Motor neuron (in vitro differentiated cells): ENCODE data around the gene RPS6KA4. TPM values are rescaled to one million over a fixed set of nuclear protein-coding genes. Genes with fewer than 3 reads are reported as not detected.

ENCODE experiments used
- ATAC-seq, 8 experiments: fragments of 200-7000 bp; cut with Tn5 transposase; replicated peaks in 6 of 8; 2 replicates each; pipeline ENCODE4 v1.8.0; 2021; ENCODE audit warnings: mild to moderate bottlenecking in 8 of 8, moderate library complexity in 8 of 8
- H3K27ac ChIP-seq, 2 donors: fragments of 250-450 bp; sonication (Bioruptor Pico); 2 replicates each; pipeline ENCODE4 v1.9.0; 2021; ENCODE audit warnings: antibody characterized with exemption in 2 of 2, mild to moderate bottlenecking in 2 of 2, moderate library complexity in 1 of 2
- H3K4me1 ChIP-seq, 2 donors: fragments of 250-450 bp; sonication (Bioruptor Pico); replicated peaks in 1 of 2; 2 replicates each; pipeline ENCODE4 v1.6.1; 2021; ENCODE audit warnings: antibody characterized with exemption in 2 of 2, mild to moderate bottlenecking in 2 of 2, moderate library complexity in 1 of 2
- H3K4me3 ChIP-seq, 5 donors: fragments of 250-450 bp; sonication (Bioruptor Pico); 2 replicates each; pipeline ENCODE4 v1.9.0; 2021; ENCODE audit warnings: antibody characterized with exemption in 5 of 5, mild to moderate bottlenecking in 5 of 5, moderate library complexity in 4 of 5
- WGBS, 10 experiments: fragments of 450-650 bp; shearing (Covaris generic); methylation state at CpG; one replicate each; pipeline ENCODE4 v1.0.0; 2022; 5-methylcytosine and 5-hydroxymethylcytosine counted together
- in situ Hi-C, 9 experiments: fragments of 400-800 bp; cut with MboI; loops; one replicate each; pipeline ENCODE4 v1.15.0; 2021; ENCODE audit warnings: low sequenced_read_pairs in 9 of 9, low pct_unique_long_range_greater_than_20kb in 2 of 9; ENCODE audit not compliant: unreplicated experiment in 9 of 9
- total RNA-seq, 8 experiments: library from RNA; unstranded; fragments of 300-600 nt; gene quantifications; 2 replicates each; pipeline versions ENCODE4 v1.2.3 to v1.2.4, GENCODE V29; 2022

Gene RPS6KA4
- total RNA-seq, 8 experiments from 2014 or later, result 5.0 to 48.1 (median 12.3) TPM

DNA sequence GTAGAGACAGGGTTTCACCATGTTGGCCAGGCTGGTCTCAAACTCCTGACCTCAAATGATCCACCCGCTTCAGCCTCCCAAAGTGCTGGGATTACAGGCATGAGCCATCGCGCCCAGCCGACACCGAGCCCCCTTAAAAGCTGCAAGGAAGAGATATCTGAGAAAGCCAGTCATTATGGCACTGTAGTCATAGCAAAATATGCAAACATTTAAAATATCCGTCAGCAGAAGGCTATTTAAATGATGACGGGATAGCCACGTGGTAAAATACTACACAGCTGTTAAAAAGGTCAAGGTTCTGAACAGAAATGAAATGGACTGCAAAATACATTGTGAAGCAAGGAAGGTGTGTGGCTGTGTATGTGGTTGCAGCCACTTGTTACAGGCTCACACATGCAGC is 25.4 kb upstream of the RPS6KA4 start:
- 28 to 100% (median 83%) methylated on average over 2 to 7 of the region's 8 CpGs; no CpG with 5 or more reads in 3 of the 10 experiments for WGBS, 10 experiments
- no peak for ATAC-seq
- H3K4me1 ChIP-seq, result peaks cover 8% of the 10 kb centered on the region in 2 donors
- H3K4me3 ChIP-seq, result no peak overlapping the region
- no peak overlapping the region for H3K27ac ChIP-seq
- in situ Hi-C loops, result no loop called here

GRCh38 chr11:64334764-64335735 is 23.9 kb upstream of the RPS6KA4 start:
- WGBS, 10 experiments, result 0 to 100% (median 49%) methylated on average over 1 to 9 of the region's 13 CpGs; no CpG with 5 or more reads in 2 of the 10 experiments
- H3K4me3 ChIP-seq, result no peak overlapping the region
- peaks cover 8% of the 10 kb centered on the region in 2 donors for H3K4me1 ChIP-seq
- peak overlapping the region in 1 of 2 donors; percentile 8 for H3K27ac ChIP-seq
- in situ Hi-C loops, result no loop called here
- ATAC-seq, result peak; percentile 83 to 99 (median 98)

DNA sequence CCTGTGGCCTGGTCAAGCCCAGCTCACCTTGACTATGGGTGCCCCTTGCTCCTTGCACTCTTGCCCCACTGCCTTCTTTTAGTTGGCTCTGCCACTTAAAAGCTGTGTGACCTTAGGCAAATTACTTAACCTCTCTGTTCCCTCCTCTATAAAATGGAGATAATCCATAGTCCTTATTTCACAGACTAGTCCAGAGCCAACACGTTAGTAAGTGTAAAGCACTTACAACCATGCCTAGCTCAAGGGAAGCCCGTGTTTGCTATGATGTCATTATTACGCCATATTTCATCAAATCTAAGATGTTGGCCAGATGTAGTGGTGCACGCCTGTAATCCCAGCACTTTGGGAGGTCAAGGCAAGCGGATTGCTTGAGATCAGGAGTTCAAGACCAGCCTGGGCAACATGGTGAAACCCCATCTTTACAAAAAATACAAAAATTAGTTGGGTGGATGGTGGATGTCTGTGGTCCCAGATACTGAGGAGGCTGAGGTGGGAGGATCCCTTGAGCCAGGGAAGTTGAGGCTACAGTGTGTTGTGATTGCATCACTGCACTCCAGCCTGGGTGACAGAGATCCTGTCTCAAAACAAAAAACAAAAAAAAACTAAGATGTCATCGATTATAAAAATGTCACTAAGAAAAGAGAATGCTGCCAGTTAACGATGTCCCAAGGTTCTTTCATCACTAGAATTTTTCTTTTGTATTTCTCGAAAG is 21.3 kb upstream of the RPS6KA4 start:
- H3K4me1 ChIP-seq, result peaks cover 15 to 16% of the 10 kb centered on the region in 2 donors
- ATAC-seq, result no peak
- H3K4me3 ChIP-seq, result no peak overlapping the region
- in situ Hi-C loops, result no loop called here
- no peak overlapping the region for H3K27ac ChIP-seq
- 11 to 86% (median 71%) methylated on average over 1 to 8 of the region's 8 CpGs for WGBS, 10 experiments

DNA sequence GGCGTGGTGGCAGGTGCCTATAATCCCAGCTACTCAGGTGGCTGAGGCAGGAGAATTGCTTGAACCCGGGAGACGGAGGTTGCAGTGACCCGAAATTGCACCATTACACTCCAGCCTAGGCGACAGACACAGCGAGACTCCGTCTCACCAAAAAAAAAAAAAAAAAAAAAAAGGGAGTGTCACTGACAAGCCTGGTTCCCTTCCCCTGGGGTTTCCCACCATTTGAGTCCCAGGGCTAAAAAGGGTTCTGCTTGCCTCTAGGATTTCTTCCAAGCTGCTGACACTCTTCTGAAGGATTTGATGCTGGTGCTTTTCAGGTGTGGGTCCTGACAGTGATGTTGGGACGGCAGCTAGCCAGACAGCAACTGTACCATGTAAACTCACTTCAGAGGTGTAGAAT is 20.2 kb upstream of the RPS6KA4 start:
- in situ Hi-C loops, result no loop called here
- peaks cover 24 to 25% of the 10 kb centered on the region in 2 donors for H3K4me1 ChIP-seq
- 60 to 96% (median 80%) methylated on average over 1 to 6 of the region's 8 CpGs; no CpG with 5 or more reads in 5 of the 10 experiments for whole genome bisulfite sequencing, 10 experiments
- ATAC-seq, result no peak
- H3K4me3 ChIP-seq, result no peak overlapping the region
- H3K27ac ChIP-seq, result no peak overlapping the region

- H3K4me3 ChIP-seq, result no peak overlapping the region
- peaks cover 27 to 31% of the 10 kb centered on the region in 2 donors for H3K4me1 ChIP-seq
- ATAC-seq, result no peak
- 0 to 100% (median 67%) methylated on average over 1 to 4 of the region's 4 CpGs for WGBS, 10 experiments
- in situ Hi-C loops, result no loop called here
- H3K27ac ChIP-seq, result no peak overlapping the region
Observed at GRCh38 chr11:64339286-64339685, 19.7 kb upstream of the RPS6KA4 start.

DNA sequence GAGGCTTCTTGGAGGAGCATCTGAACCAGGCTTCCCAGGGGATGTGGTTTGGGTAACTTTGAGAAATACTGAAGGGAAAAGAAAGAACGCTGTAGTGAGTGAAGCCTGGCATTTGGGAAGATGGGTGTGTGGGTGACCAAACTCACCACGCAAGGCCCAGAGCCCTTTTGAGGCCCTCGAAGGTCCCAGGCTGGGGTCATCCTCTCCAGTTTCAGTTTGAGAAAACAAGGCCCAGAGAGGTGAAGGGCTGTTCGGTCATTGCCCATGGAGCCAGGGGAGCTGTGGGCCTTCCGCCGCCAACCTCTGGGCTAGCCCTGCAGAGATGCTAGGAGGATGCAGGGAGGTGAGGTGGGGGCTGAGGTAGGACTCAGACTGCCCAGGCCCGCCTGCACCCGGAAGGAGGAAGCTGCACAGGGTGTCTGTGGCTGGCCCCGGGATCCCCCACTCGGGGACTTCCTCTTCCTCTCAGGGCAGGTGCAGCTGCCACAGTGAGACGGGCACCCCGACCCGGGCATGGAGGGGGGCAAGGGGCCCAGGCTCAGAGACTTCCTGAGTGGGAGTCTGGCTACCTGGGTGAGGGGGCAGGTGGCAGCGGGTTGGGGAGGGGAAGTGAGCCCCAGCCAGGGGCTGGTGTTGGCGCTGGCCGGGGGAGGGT is 19.1 kb upstream of the RPS6KA4 start, which contains the start of gene CCDC88B:
Gene CCDC88B (plus strand): TSS at position 451 of the 655 bp plus-strand sequence. CDS start 63 bp downstream, at position 514.
- WGBS, 10 experiments, result 60 to 100% (median 77%) methylated on average over 1 to 6 of the region's 16 CpGs; no CpG with 5 or more reads in 7 of the 10 experiments
- Histone ChIP-seq H3K27ac (no peak within 1 kb of the TSS), H3K4me1 (peaks cover 25 to 29% of the 10 kb centered on the region in 2 donors), H3K4me3 (no peak within 1 kb of the TSS)
- in situ Hi-C loops, result no loop called here
- no peak for ATAC-seq

DNA sequence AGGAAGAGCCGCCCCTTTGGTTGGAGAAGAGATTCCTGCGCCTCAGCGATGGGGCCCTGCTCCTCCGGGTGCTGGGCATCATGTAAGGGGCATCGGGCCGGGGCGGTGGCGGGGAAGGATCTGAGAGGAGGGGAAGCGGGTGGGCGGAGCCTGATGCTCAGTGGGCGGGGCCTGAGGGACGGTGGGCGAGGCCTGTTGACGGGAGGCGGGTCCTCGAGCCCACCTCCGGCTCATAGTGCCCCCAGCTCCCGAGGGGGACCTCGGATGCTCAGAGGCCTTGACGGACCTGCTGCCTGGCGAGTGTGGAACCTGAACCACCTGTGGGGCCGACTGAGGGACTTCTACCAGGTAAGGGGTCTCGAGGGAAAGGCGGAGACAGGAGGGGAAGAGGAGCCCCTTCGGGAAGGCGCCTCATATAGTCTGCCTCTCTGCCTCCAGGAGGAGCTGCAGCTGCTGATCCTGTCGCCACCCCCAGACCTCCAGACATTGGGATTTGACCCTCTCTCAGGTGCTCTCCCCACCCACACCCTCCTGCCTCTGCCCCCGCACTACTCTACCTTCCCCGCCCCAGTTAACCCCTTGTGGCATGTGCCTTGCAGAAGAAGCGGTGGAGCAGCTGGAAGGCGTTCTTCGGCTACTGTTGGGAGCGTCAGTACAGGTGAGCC is 18.2 kb upstream of the RPS6KA4 start:
- no peak for ATAC-seq
- WGBS, 10 experiments, result no CpG with 5 or more reads among the region's 33 CpGs
- Histone ChIP-seq H3K27ac (no peak overlapping the region), H3K4me1 (peaks cover 19 to 24% of the 10 kb centered on the region in 2 donors), H3K4me3 (no peak overlapping the region)
- in situ Hi-C loops, result no loop called here

- no peak for ATAC-seq
- Histone ChIP-seq H3K4me3 (no peak overlapping the region), H3K27ac (no peak overlapping the region), H3K4me1 (peaks cover 19 to 24% of the 10 kb centered on the region in 2 donors)
- in situ Hi-C loops, result no loop called here
- WGBS, 10 experiments, result 80% methylated on average over 1 of the region's 21 CpGs; no CpG with 5 or more reads in 9 of the 10 experiments
Observed at GRCh38 chr11:64341429-64341828, 17.5 kb upstream of the RPS6KA4 start.

DNA sequence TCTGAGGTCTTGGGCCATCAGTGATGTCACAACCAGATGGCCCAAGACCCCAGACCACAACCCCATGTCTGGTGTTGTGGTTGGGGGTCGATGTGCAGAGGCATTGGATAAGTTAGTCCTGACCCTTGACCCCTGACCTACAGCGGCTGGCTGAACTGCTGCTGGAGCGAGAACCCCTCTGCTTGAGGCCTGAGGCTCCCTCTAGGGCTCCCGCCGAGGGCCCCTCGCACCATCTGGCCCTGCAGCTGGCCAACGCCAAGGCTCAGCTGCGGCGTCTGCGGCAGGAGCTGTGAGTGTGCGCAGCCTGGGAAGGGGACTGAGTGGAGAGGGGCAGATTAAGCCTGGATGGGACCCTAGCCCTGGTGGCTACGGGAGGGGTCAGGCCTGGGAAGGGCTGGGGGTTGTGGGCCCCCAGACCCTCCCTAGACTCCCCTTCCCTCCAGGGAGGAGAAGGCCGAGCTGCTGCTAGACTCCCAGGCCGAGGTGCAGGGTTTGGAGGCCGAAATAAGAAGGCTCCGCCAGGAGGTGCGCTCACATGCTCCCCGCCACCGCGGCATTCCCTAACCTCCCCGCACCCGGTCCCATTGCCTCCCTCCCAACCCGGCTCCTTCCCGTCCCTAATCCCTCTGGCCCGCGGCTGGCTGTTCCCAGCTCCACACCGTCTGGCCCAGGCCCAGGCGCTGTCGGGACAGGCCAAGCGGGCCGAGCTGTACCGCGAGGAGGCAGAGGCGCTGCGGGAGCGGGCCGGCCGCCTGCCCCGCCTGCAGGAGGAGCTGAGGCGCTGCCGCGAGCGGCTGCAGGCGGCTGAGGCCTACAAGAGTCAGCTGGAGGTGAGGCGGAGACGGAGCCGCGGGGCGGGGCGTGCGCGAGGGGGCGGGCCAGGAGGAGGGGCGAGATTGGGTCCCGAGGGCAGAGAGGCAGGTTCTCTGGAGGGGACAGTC is 16.8 kb upstream of the RPS6KA4 start:
- Histone ChIP-seq H3K4me3 (peak overlapping the region in 1 of 5 donors; percentile 16), H3K4me1 (peaks cover 19 to 24% of the 10 kb centered on the region in 2 donors), H3K27ac (peak overlapping the region in 1 of 2 donors; percentile 2)
- in situ Hi-C loops, result no loop called here
- 8 to 50% (median 40%) methylated on average over 1 to 5 of the region's 55 CpGs; no CpG with 5 or more reads in 5 of the 10 experiments for WGBS, 10 experiments
- ATAC-seq, result peak; percentile 87 to 99 (median 91)

GRCh38 chr11:64342869-64343745 is 15.9 kb upstream of the RPS6KA4 start:
- no CpG with 5 or more reads among the region's 29 CpGs for WGBS, 10 experiments
- peak in 1 of 8 experiments; percentile 2 for ATAC-seq
- no peak overlapping the region for H3K4me3 ChIP-seq
- in situ Hi-C loops, result no loop called here
- H3K4me1 ChIP-seq, result peaks cover 19 to 26% of the 10 kb centered on the region in 2 donors
- H3K27ac ChIP-seq, result peak overlapping the region in 1 of 2 donors; percentile 17
